ENCODE measurements around the gene DCHS2. TPM values are rescaled to one million over a fixed set of nuclear protein-coding genes. Genes with fewer than 3 reads are reported as not detected.

The DCHS2 gene
- total RNA-seq, 1 donor from 2014 or later: not detected

DNA sequence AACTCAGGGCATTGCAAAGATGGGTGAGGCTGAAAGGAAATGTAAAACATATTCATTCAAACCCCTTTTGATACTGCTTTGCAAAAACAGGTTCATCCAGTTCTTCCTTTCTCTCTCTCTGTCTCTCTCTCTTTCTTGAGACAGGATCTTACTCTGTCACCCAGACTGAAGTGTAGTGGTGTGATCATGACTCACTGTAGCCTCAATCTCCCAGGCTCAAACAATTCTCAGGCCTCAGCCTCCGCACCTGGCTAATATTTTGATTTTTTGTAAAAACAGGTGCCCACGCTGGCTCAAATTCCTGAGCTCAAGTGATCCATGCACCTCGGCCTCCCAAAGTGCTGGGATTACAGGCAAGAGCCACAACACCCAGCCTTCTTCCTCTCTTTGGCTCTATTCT, 15.6 kb upstream of the DCHS2 start:
- no peak for DNase-seq (ENCODE audit: low spot score)
- Mint-ChIP-seq H3K27ac (no peak overlapping the region), H3K4me1 (ENCODE audit: low read depth) (no peaks in the 10 kb centered on the region), H3K27me3 (ENCODE audit: low read depth) (peaks cover 23% of the 10 kb centered on the region), H3K4me3 (ENCODE audit: low read depth) (no peak overlapping the region), H3K36me3 (ENCODE audit: low read depth) (no peaks in the 10 kb centered on the region), H3K9me3 (no peaks in the 10 kb centered on the region)
- intact Hi-C loops (cut with micrococcal nuclease): loop anchor here (5.0 kb wide), 1 partner anchor 180 kb away; no protein-coding TSS in a partner anchor

DNA sequence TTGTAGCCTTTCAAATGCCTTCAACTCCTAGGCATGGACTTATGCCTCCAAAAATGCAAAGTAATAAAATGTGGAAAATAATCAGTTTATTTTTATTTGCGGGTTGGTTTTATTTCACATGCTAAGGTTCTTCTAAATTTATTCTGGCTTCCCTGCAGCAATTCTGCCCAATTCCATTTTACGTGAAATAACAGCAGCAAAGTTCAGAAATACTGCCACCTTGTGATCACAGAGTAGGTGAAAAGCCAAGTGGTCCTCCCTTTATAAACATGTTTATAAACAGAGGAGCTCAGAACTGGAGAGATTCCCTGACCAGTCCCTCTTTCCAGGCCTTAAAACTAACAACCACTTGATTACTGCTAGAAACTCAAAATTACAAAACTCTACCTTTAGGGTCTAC, 14.7 kb upstream of the DCHS2 start:
- no peak for DNase-seq (ENCODE audit: low spot score)
- Mint-ChIP-seq H3K9me3 (no peaks in the 10 kb centered on the region), H3K4me3 (ENCODE audit: low read depth) (no peak overlapping the region), H3K27me3 (ENCODE audit: low read depth) (peaks cover 23% of the 10 kb centered on the region), H3K4me1 (ENCODE audit: low read depth) (no peaks in the 10 kb centered on the region), H3K36me3 (ENCODE audit: low read depth) (no peaks in the 10 kb centered on the region), H3K27ac (no peak overlapping the region)
- intact Hi-C loops (cut with micrococcal nuclease): loop anchor here (5.0 kb wide), 1 partner anchor 179 kb away; no protein-coding TSS in a partner anchor

GRCh38 chr4:154503598-154503997, 12.0 kb upstream of the DCHS2 start:
- H3K4me1 Mint-ChIP-seq (ENCODE audit: low read depth): no peaks in the 10 kb centered on the region
- H3K4me3 Mint-ChIP-seq (ENCODE audit: low read depth): no peak overlapping the region
- no peaks in the 10 kb centered on the region for H3K36me3 Mint-ChIP-seq (ENCODE audit: low read depth)
- H3K27ac Mint-ChIP-seq: no peak overlapping the region
- DNase-seq (ENCODE audit: low spot score): no peak
- intact Hi-C loops (cut with micrococcal nuclease): no loop called here
- peaks cover 24% of the 10 kb centered on the region for H3K27me3 Mint-ChIP-seq (ENCODE audit: low read depth)
- no peaks in the 10 kb centered on the region for H3K9me3 Mint-ChIP-seq

GRCh38 chr4:154502111-154502510, 10.5 kb upstream of the DCHS2 start:
- Mint-ChIP-seq H3K36me3 (ENCODE audit: low read depth) (no peaks in the 10 kb centered on the region), H3K4me3 (ENCODE audit: low read depth) (no peak overlapping the region), H3K9me3 (no peaks in the 10 kb centered on the region), H3K27me3 (ENCODE audit: low read depth) (peaks cover 27% of the 10 kb centered on the region), H3K27ac (no peak overlapping the region), H3K4me1 (ENCODE audit: low read depth) (no peaks in the 10 kb centered on the region)
- no peak for DNase-seq (ENCODE audit: low spot score)
- intact Hi-C loops (cut with micrococcal nuclease): no loop called here

DNA sequence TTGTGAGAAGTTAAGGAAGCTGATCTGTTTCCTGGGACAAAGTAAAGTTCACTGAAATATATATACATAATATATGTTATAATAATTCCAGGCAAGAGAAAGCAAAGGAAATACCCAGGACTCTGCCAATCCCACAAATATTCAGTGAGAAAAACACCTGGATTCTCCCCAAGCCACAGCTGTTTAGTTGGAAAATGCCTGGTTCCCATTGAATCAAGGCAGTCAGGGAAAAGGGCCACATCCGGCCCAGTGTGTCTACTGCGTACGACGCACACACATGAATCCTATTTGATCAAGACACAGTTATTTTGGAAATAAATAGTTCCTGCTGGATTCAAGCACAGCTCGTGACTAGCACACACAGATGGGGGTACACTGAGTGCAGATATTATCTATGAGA, 6.3 kb upstream of the DCHS2 start:
- intact Hi-C loops (cut with micrococcal nuclease): no loop called here
- Mint-ChIP-seq H3K4me3 (ENCODE audit: low read depth) (no peak overlapping the region), H3K9me3 (no peaks in the 10 kb centered on the region), H3K27me3 (ENCODE audit: low read depth) (peaks cover 37% of the 10 kb centered on the region), H3K4me1 (ENCODE audit: low read depth) (no peaks in the 10 kb centered on the region), H3K27ac (no peak overlapping the region), H3K36me3 (ENCODE audit: low read depth) (no peaks in the 10 kb centered on the region)
- no peak for DNase-seq (ENCODE audit: low spot score)

GRCh38 chr4:154495867-154496266, 4.3 kb upstream of the DCHS2 start:
- intact Hi-C loops (cut with micrococcal nuclease): no loop called here
- Mint-ChIP-seq H3K27me3 (ENCODE audit: low read depth) (peaks cover 55% of the 10 kb centered on the region), H3K36me3 (ENCODE audit: low read depth) (no peaks in the 10 kb centered on the region), H3K27ac (no peak overlapping the region), H3K9me3 (no peaks in the 10 kb centered on the region), H3K4me1 (ENCODE audit: low read depth) (peaks cover 9% of the 10 kb centered on the region), H3K4me3 (ENCODE audit: low read depth) (no peak overlapping the region)
- DNase-seq (ENCODE audit: low spot score): no peak

GRCh38 chr4:154492288-154492687, 689 bp upstream of the DCHS2 start:
- H3K4me1 Mint-ChIP-seq (ENCODE audit: low read depth): peaks cover 12% of the 10 kb centered on the region
- no peaks in the 10 kb centered on the region for H3K36me3 Mint-ChIP-seq (ENCODE audit: low read depth)
- H3K27ac Mint-ChIP-seq: no peak overlapping the region
- DNase-seq (ENCODE audit: low spot score): no peak
- H3K9me3 Mint-ChIP-seq: no peaks in the 10 kb centered on the region
- peak overlapping the region; percentile 11 for H3K4me3 Mint-ChIP-seq (ENCODE audit: low read depth)
- H3K27me3 Mint-ChIP-seq (ENCODE audit: low read depth): peaks cover 66% of the 10 kb centered on the region
- intact Hi-C loops (cut with micrococcal nuclease): loop anchor here (2.0 kb wide), 1 partner anchor 701 kb away; no protein-coding TSS in a partner anchor

GRCh38 chr4:154490583-154491340, 837 bp downstream of the DCHS2 start:
- H3K4me3 Mint-ChIP-seq (ENCODE audit: low read depth): peak overlapping the region; percentile 55
- intact Hi-C loops (cut with micrococcal nuclease): loop anchor here (2.0 kb wide), 1 partner anchor 252 kb away; the partner anchor contains the start of gene LRAT
- no peaks in the 10 kb centered on the region for H3K9me3 Mint-ChIP-seq
- no peaks in the 10 kb centered on the region for H3K36me3 Mint-ChIP-seq (ENCODE audit: low read depth)
- peaks cover 12% of the 10 kb centered on the region for H3K4me1 Mint-ChIP-seq (ENCODE audit: low read depth)
- DNase-seq (ENCODE audit: low spot score): no peak
- H3K27ac Mint-ChIP-seq: no peak overlapping the region
- peaks cover 58% of the 10 kb centered on the region for H3K27me3 Mint-ChIP-seq (ENCODE audit: low read depth)

DNA sequence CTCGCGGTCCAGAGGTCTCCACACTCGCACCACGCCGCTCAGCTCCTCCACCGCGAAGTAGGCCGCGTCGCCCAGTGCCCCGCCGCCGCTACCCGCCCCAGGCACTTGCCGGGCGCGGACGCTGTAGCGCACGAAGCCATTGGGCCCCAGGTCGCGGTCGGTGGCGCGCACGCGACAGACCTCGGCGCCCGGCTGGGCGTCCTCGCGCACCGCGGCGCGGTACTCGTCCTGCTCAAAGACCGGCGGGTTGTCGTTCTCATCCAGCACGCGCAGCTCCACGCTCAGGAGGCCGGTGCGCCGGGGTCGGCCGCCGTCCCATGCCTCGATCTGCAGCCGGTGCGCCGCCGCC, 1.4 kb downstream of the DCHS2 start:
- Mint-ChIP-seq H3K27ac (no peak overlapping the region), H3K4me1 (ENCODE audit: low read depth) (peaks cover 12% of the 10 kb centered on the region), H3K9me3 (no peaks in the 10 kb centered on the region), H3K27me3 (ENCODE audit: low read depth) (peaks cover 57% of the 10 kb centered on the region), H3K4me3 (ENCODE audit: low read depth) (peak overlapping the region; percentile 38), H3K36me3 (ENCODE audit: low read depth) (no peaks in the 10 kb centered on the region)
- no peak for DNase-seq (ENCODE audit: low spot score)
- intact Hi-C loops (cut with micrococcal nuclease): loop anchor here (2.0 kb wide), 1 partner anchor 253 kb away; the partner anchor contains the start of gene LRAT

GRCh38 chr4:154489558-154490233, 1.9 kb downstream of the DCHS2 start:
- no peak overlapping the region for H3K4me3 Mint-ChIP-seq (ENCODE audit: low read depth)
- no peak overlapping the region for H3K27ac Mint-ChIP-seq
- DNase-seq (ENCODE audit: low spot score): no peak
- H3K9me3 Mint-ChIP-seq: no peaks in the 10 kb centered on the region
- peaks cover 57% of the 10 kb centered on the region for H3K27me3 Mint-ChIP-seq (ENCODE audit: low read depth)
- peaks cover 12% of the 10 kb centered on the region for H3K4me1 Mint-ChIP-seq (ENCODE audit: low read depth)
- intact Hi-C loops (cut with micrococcal nuclease): loop anchor here (2.0 kb wide), 1 partner anchor 253 kb away; the partner anchor contains the start of gene LRAT
- no peaks in the 10 kb centered on the region for H3K36me3 Mint-ChIP-seq (ENCODE audit: low read depth)

GRCh38 chr4:154487145-154487544, 4.5 kb downstream of the DCHS2 start:
- no peak overlapping the region for H3K27ac Mint-ChIP-seq
- H3K4me3 Mint-ChIP-seq (ENCODE audit: low read depth): no peak overlapping the region
- no peaks in the 10 kb centered on the region for H3K36me3 Mint-ChIP-seq (ENCODE audit: low read depth)
- H3K27me3 Mint-ChIP-seq (ENCODE audit: low read depth): peaks cover 37% of the 10 kb centered on the region
- H3K9me3 Mint-ChIP-seq: no peaks in the 10 kb centered on the region
- H3K4me1 Mint-ChIP-seq (ENCODE audit: low read depth): peaks cover 8% of the 10 kb centered on the region
- intact Hi-C loops (cut with micrococcal nuclease): no loop called here
- no peak for DNase-seq (ENCODE audit: low spot score)

- no peak for DNase-seq (ENCODE audit: low spot score)
- Mint-ChIP-seq H3K4me3 (ENCODE audit: low read depth) (no peak overlapping the region), H3K4me1 (ENCODE audit: low read depth) (no peaks in the 10 kb centered on the region), H3K9me3 (no peaks in the 10 kb centered on the region), H3K27ac (no peak overlapping the region), H3K36me3 (ENCODE audit: low read depth) (no peaks in the 10 kb centered on the region), H3K27me3 (ENCODE audit: low read depth) (peaks cover 19% of the 10 kb centered on the region)
- intact Hi-C loops (cut with micrococcal nuclease): no loop called here
These were observed 6.3 kb downstream of the DCHS2 start for GRCh38 chr4:154485127-154485773.

- Mint-ChIP-seq H3K27me3 (ENCODE audit: low read depth) (peaks cover 14% of the 10 kb centered on the region), H3K9me3 (no peaks in the 10 kb centered on the region), H3K27ac (no peak overlapping the region), H3K36me3 (ENCODE audit: low read depth) (no peaks in the 10 kb centered on the region), H3K4me3 (ENCODE audit: low read depth) (no peak overlapping the region), H3K4me1 (ENCODE audit: low read depth) (no peaks in the 10 kb centered on the region)
- intact Hi-C loops (cut with micrococcal nuclease): no loop called here
- no peak for DNase-seq (ENCODE audit: low spot score)
These were observed 13.1 kb downstream of the DCHS2 start for GRCh38 chr4:154478547-154478946.
